Measurements from ENCODE around the gene SLC12A3.

- TF ChIP-seq FOXK2 (IDR thresholded peaks at IDR 0.05) = no peak
- no peak for TF ChIP-seq L3MBTL2 (conservative IDR thresholded peaks at IDR 0.05)
- no peak for TF ChIP-seq FOXM1 (IDR thresholded peaks at IDR 0.05; ENCODE audit: borderline replicate concordance)
- no peak for TF ChIP-seq TARDBP (IDR thresholded peaks at IDR 0.05)
- TF ChIP-seq HDGF (IDR thresholded peaks at IDR 0.05; ENCODE audit: borderline replicate concordance) = no peak
- TF ChIP-seq SUZ12 (IDR thresholded peaks at IDR 0.05) = no peak
- no peak for TF ChIP-seq BHLHE40 (IDR thresholded peaks at IDR 0.05; ENCODE audit: borderline replicate concordance)
- TF ChIP-seq LEF1 (IDR thresholded peaks at IDR 0.05; ENCODE audit: borderline replicate concordance) = no peak
- no peak for TF ChIP-seq ZNF384 (IDR thresholded peaks at IDR 0.05)
- no peak for TF ChIP-seq SP1 (IDR thresholded peaks at IDR 0.05)
- no peak for TF ChIP-seq NFRKB (IDR thresholded peaks at IDR 0.05)
- TF ChIP-seq ARNT (IDR thresholded peaks at IDR 0.05) = no peak
- TF ChIP-seq, protein P1, sequence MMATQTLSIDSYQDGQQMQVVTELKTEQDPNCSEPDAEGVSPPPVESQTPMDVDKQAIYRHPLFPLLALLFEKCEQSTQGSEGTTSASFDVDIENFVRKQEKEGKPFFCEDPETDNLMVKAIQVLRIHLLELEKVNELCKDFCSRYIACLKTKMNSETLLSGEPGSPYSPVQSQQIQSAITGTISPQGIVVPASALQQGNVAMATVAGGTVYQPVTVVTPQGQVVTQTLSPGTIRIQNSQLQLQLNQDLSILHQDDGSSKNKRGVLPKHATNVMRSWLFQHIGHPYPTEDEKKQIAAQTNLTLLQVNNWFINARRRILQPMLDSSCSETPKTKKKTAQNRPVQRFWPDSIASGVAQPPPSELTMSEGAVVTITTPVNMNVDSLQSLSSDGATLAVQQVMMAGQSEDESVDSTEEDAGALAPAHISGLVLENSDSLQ (IDR thresholded peaks at IDR 0.05) = no peak
- no peak for TF ChIP-seq FOXA1 (IDR thresholded peaks at IDR 0.05)
Measured at GRCh38 chr16:56950881-56951771, 86.1 kb downstream of the SLC12A3 start.
